ENCODE data around the gene DCX.

DNA sequence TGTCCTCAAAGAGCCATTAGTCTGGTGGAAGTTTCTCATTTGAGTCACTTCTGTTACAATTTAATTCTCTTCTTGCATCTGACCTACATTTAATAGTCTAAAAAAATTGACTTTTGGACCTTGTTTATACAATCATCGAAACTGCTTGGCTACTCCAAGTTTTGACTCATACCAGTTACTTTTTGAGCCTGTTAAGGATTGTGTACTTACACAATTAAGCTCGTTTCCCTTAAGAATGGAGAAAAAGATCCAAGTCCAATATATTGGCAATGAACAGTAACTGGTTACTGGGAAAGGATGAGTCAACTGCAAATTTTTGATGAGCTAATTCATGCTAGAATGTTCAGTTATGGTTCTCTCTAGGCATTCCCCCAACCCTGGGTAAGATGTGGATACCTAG is 58.2 kb downstream of the DCX start:
- TF ChIP-seq CTCF (optimal IDR thresholded peaks at IDR 0.05 in 1 of 3, IDR thresholded peaks at IDR 0.05 in 1 of 3, conservative IDR thresholded peaks at IDR 0.05 in 1 of 3; ENCODE audit: extremely low read depth in 1 of 3, insufficient read depth in 2 of 3, low read length in 3 of 3), result no peak
- no peak for TF ChIP-seq EZH2 (IDR thresholded peaks at IDR 0.05; ENCODE audit: low read length)
